ENCODE measurements around the gene ZNF219. TPM values are rescaled to one million over a fixed set of nuclear protein-coding genes. Genes with fewer than 3 reads are reported as not detected.

The ZNF219 gene
- total and polyA plus RNA-seq, 2 of the 13 experiments (the other 11 are each of a cell fraction or from before 2014, with no cell fraction given) = 34.5 to 36.6 TPM

DNA sequence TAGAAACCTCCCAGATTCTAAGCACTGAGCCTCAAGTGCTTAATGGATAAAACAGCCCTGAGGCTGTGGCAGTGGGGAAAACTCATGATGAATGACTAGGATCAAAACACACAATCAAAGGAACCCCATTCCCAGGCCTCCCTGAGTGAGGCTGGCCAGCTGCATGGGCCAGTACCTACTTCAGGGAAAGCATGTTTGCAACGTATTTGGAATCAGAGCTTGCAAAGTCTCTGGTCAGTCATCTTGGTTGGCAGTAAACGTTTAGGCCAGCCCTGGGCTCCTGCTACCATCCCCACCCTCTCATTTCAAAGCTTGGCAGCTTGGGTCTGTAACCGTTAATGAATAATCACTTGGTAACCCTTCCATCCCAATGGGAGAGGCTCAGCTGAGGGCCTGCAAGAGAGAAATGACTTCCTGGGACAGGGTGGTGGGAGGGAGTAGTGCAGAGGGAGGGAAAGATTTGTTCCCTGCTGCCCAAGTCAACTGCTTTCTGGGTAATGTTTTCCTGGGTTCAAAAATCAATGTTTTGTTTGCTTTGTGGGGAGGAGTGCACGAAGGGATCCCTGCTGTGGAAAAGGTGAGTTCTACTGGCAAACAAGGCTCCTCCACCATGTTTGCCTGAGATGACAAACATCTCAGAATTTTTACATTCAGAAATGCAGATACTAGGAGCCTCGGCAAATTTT lies 42.9 kb downstream of the ZNF219 start (continued):
- TF ChIP-seq GATA4 (IDR thresholded peaks at IDR 0.05; ENCODE audit: borderline replicate concordance, low read depth) (0 out of 2 replicates have a peak, but pooled peaks have one; percentile 30), ARNTL (CRISPR knock-in tag; IDR thresholded peaks at IDR 0.05) (peak; percentile 57; the same call in 1 of the 2 replicates), RXRB (CRISPR knock-in tag; IDR thresholded peaks at IDR 0.05; ENCODE audit: borderline replicate concordance) (peak; percentile 86), ZC3H4 (CRISPR knock-in tag; IDR thresholded peaks at IDR 0.05; ENCODE audit: borderline replicate concordance) (peak; percentile 92; the same call in 1 of the 2 replicates), KAT8 (CRISPR knock-in tag; IDR thresholded peaks at IDR 0.05) (peak; percentile 79), ZMYM3 (CRISPR knock-in tag; IDR thresholded peaks at IDR 0.05) (peak; percentile 78), ISX (CRISPR knock-in tag; conservative IDR thresholded peaks at IDR 0.05) (peak; percentile 88; the same call in 1 of the 2 replicates), HES4 (CRISPR knock-in tag; IDR thresholded peaks at IDR 0.05; ENCODE audit: borderline replicate concordance) (0 out of 2 replicates have a peak, but pooled peaks have one; percentile 50), ZFAT (CRISPR knock-in tag; conservative IDR thresholded peaks at IDR 0.05) (0 out of 2 replicates have a peak, but pooled peaks have one; percentile 50), ZNF383 (CRISPR knock-in tag; IDR thresholded peaks at IDR 0.05; ENCODE audit: borderline replicate concordance) (no peak), RCOR2 (CRISPR knock-in tag; IDR thresholded peaks at IDR 0.05) (peak; percentile 93), SP4 (CRISPR knock-in tag; IDR thresholded peaks at IDR 0.05) (no peak), ZNF615 (CRISPR knock-in tag; IDR thresholded peaks at IDR 0.05; ENCODE audit: borderline replicate concordance) (no peak), ARHGAP35 (CRISPR knock-in tag; IDR thresholded peaks at IDR 0.05; ENCODE audit: borderline replicate concordance) (no peak; the same call in 1 of the 2 replicates), KMT2A (CRISPR knock-in tag; IDR thresholded peaks at IDR 0.05) (0 out of 2 replicates have a peak, but pooled peaks have one; percentile 39), MYC (CRISPR knock-in tag; IDR thresholded peaks at IDR 0.05; ENCODE audit: borderline replicate concordance) (peak; percentile 70), HDAC2 (CRISPR knock-in tag; IDR thresholded peaks at IDR 0.05) (peak; percentile 95)
- TF ChIP-seq, protein P1, sequence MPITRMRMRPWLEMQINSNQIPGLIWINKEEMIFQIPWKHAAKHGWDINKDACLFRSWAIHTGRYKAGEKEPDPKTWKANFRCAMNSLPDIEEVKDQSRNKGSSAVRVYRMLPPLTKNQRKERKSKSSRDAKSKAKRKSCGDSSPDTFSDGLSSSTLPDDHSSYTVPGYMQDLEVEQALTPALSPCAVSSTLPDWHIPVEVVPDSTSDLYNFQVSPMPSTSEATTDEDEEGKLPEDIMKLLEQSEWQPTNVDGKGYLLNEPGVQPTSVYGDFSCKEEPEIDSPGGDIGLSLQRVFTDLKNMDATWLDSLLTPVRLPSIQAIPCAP (CRISPR knock-in tag; IDR thresholded peaks at IDR 0.05; ENCODE audit: low read depth) = no peak
- TF ChIP-seq, protein P2, sequence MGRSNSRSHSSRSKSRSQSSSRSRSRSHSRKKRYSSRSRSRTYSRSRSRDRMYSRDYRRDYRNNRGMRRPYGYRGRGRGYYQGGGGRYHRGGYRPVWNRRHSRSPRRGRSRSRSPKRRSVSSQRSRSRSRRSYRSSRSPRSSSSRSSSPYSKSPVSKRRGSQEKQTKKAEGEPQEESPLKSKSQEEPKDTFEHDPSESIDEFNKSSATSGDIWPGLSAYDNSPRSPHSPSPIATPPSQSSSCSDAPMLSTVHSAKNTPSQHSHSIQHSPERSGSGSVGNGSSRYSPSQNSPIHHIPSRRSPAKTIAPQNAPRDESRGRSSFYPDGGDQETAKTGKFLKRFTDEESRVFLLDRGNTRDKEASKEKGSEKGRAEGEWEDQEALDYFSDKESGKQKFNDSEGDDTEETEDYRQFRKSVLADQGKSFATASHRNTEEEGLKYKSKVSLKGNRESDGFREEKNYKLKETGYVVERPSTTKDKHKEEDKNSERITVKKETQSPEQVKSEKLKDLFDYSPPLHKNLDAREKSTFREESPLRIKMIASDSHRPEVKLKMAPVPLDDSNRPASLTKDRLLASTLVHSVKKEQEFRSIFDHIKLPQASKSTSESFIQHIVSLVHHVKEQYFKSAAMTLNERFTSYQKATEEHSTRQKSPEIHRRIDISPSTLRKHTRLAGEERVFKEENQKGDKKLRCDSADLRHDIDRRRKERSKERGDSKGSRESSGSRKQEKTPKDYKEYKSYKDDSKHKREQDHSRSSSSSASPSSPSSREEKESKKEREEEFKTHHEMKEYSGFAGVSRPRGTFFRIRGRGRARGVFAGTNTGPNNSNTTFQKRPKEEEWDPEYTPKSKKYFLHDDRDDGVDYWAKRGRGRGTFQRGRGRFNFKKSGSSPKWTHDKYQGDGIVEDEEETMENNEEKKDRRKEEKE (IDR thresholded peaks at IDR 0.05) = no peak
- TF ChIP-seq, protein P3, sequence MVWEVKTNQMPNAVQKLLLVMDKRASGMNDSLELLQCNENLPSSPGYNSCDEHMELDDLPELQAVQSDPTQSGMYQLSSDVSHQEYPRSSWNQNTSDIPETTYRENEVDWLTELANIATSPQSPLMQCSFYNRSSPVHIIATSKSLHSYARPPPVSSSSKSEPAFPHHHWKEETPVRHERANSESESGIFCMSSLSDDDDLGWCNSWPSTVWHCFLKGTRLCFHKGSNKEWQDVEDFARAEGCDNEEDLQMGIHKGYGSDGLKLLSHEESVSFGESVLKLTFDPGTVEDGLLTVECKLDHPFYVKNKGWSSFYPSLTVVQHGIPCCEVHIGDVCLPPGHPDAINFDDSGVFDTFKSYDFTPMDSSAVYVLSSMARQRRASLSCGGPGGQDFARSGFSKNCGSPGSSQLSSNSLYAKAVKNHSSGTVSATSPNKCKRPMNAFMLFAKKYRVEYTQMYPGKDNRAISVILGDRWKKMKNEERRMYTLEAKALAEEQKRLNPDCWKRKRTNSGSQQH (CRISPR knock-in tag; IDR thresholded peaks at IDR 0.05; ENCODE audit: low read depth) = peak; percentile 39; the same call in 1 of the 2 replicates
- TF ChIP-seq, protein P4, sequence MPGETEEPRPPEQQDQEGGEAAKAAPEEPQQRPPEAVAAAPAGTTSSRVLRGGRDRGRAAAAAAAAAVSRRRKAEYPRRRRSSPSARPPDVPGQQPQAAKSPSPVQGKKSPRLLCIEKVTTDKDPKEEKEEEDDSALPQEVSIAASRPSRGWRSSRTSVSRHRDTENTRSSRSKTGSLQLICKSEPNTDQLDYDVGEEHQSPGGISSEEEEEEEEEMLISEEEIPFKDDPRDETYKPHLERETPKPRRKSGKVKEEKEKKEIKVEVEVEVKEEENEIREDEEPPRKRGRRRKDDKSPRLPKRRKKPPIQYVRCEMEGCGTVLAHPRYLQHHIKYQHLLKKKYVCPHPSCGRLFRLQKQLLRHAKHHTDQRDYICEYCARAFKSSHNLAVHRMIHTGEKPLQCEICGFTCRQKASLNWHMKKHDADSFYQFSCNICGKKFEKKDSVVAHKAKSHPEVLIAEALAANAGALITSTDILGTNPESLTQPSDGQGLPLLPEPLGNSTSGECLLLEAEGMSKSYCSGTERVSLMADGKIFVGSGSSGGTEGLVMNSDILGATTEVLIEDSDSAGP (CRISPR knock-in tag; IDR thresholded peaks at IDR 0.05; ENCODE audit: borderline replicate concordance) = peak; percentile 48; the same call in 1 of the 2 replicates
- TF ChIP-seq, protein P5, sequence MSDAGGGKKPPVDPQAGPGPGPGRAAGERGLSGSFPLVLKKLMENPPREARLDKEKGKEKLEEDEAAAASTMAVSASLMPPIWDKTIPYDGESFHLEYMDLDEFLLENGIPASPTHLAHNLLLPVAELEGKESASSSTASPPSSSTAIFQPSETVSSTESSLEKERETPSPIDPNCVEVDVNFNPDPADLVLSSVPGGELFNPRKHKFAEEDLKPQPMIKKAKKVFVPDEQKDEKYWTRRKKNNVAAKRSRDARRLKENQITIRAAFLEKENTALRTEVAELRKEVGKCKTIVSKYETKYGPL (CRISPR knock-in tag; IDR thresholded peaks at IDR 0.05) = no peak

All from HepG2 (cell line).